Measurements from ENCODE around the gene INPP4A.

Gene INPP4A

GRCh38 chr2:98444436-98445176 lies at the start of gene INPP4A:
Gene INPP4A, plus strand, starts transcription at chr2:98444858. Its CDS starts 75,191 bp downstream, at chr2:98520049.
- TF ChIP-seq CTCF (IDR thresholded peaks at IDR 0.05; ENCODE audit: poor library complexity, severe bottlenecking): peak; percentile 33
- H3K9me3 ChIP-seq (ENCODE audit: severe bottlenecking): no peaks in the 10 kb centered on the region
- no peaks in the 10 kb centered on the region for H3K36me3 ChIP-seq (ENCODE audit: low read depth)
- peaks cover 5% of the 10 kb centered on the region for H3K4me1 ChIP-seq (ENCODE audit: insufficient read depth, poor library complexity, severe bottlenecking)
- ATAC-seq (ENCODE audit: low read depth) (peak; percentile 80), DNase-seq (ENCODE audit: low spot score) (no peak)
- H3K4me3 ChIP-seq (ENCODE audit: severe bottlenecking): peak within 1 kb of the TSS; percentile 92
- no peaks in the 10 kb centered on the region for H3K27me3 ChIP-seq (ENCODE audit: insufficient read depth, poor library complexity, severe bottlenecking)
- peak within 1 kb of the TSS; percentile 32 for H3K27ac ChIP-seq (ENCODE audit: poor library complexity, severe bottlenecking)

GRCh38 chr2:98395977-98396376 lies 48.7 kb upstream of the INPP4A start:
- no peak overlapping the region for H3K27ac ChIP-seq (ENCODE audit: poor library complexity, severe bottlenecking)
- no peaks in the 10 kb centered on the region for H3K36me3 ChIP-seq (ENCODE audit: low read depth)
- TF ChIP-seq CTCF (IDR thresholded peaks at IDR 0.05; ENCODE audit: poor library complexity, severe bottlenecking): no peak
- peaks cover 17% of the 10 kb centered on the region for H3K27me3 ChIP-seq (ENCODE audit: insufficient read depth, poor library complexity, severe bottlenecking)
- DNase-seq (ENCODE audit: low spot score) (no peak), ATAC-seq (ENCODE audit: low read depth) (no peak)
- no peak overlapping the region for H3K4me3 ChIP-seq (ENCODE audit: severe bottlenecking)
- H3K4me1 ChIP-seq (ENCODE audit: insufficient read depth, poor library complexity, severe bottlenecking): no peaks in the 10 kb centered on the region
- H3K9me3 ChIP-seq (ENCODE audit: severe bottlenecking): no peaks in the 10 kb centered on the region

GRCh38 chr2:98396745-98397355 lies 47.8 kb upstream of the INPP4A start:
- no peaks in the 10 kb centered on the region for H3K9me3 ChIP-seq (ENCODE audit: severe bottlenecking)
- peaks cover 25% of the 10 kb centered on the region for H3K27me3 ChIP-seq (ENCODE audit: insufficient read depth, poor library complexity, severe bottlenecking)
- H3K4me1 ChIP-seq (ENCODE audit: insufficient read depth, poor library complexity, severe bottlenecking): no peaks in the 10 kb centered on the region
- DNase-seq (ENCODE audit: low spot score) (no peak), ATAC-seq (ENCODE audit: low read depth) (no peak)
- TF ChIP-seq CTCF (IDR thresholded peaks at IDR 0.05; ENCODE audit: poor library complexity, severe bottlenecking): no peak
- no peak overlapping the region for H3K4me3 ChIP-seq (ENCODE audit: severe bottlenecking)
- H3K36me3 ChIP-seq (ENCODE audit: low read depth): no peaks in the 10 kb centered on the region
- no peak overlapping the region for H3K27ac ChIP-seq (ENCODE audit: poor library complexity, severe bottlenecking)

GRCh38 chr2:98399140-98399539 lies 45.5 kb upstream of the INPP4A start:
- no peak for TF ChIP-seq CTCF (IDR thresholded peaks at IDR 0.05; ENCODE audit: poor library complexity, severe bottlenecking)

DNA sequence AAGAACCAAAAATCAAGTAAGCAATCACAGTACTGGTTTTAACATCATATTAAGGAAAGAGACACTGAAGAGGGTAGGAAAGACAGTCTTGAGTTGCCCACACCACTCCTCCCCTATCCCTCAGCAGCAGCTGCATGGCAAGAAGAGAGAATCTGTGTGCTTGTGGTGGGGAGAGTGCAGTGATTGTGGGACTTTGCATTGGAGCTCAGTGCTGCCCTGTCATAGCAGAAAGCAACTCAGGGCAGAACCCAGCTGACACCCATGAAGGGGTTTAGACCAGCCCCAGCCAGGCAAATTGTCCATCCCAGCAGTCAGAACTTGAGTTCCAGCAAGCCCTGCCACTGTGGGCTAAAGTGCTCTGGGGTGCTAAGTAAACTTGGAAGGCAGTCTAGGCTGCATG lies 40.8 kb upstream of the INPP4A start:
- H3K4me3 ChIP-seq (ENCODE audit: severe bottlenecking): no peak overlapping the region
- H3K27ac ChIP-seq (ENCODE audit: poor library complexity, severe bottlenecking): no peak overlapping the region
- DNase-seq (ENCODE audit: low spot score) (no peak), ATAC-seq (ENCODE audit: low read depth) (no peak)
- H3K36me3 ChIP-seq (ENCODE audit: low read depth): no peaks in the 10 kb centered on the region
- no peaks in the 10 kb centered on the region for H3K9me3 ChIP-seq (ENCODE audit: severe bottlenecking)
- no peaks in the 10 kb centered on the region for H3K4me1 ChIP-seq (ENCODE audit: insufficient read depth, poor library complexity, severe bottlenecking)
- TF ChIP-seq CTCF (IDR thresholded peaks at IDR 0.05; ENCODE audit: poor library complexity, severe bottlenecking): no peak
- peaks cover 21% of the 10 kb centered on the region for H3K27me3 ChIP-seq (ENCODE audit: insufficient read depth, poor library complexity, severe bottlenecking)

More at GRCh38 chr2:98399140-98399539, 45.5 kb upstream of the INPP4A start:
- Histone ChIP-seq H3K4me3 (ENCODE audit: severe bottlenecking) (no peak overlapping the region), H3K4me1 (ENCODE audit: insufficient read depth, poor library complexity, severe bottlenecking) (no peaks in the 10 kb centered on the region), H3K27ac (ENCODE audit: poor library complexity, severe bottlenecking) (no peak overlapping the region), H3K9me3 (ENCODE audit: severe bottlenecking) (no peaks in the 10 kb centered on the region), H3K27me3 (ENCODE audit: insufficient read depth, poor library complexity, severe bottlenecking) (peaks cover 25% of the 10 kb centered on the region), H3K36me3 (ENCODE audit: low read depth) (no peaks in the 10 kb centered on the region)
- no peak for DNase-seq (ENCODE audit: low spot score)
- ATAC-seq (ENCODE audit: low read depth): no peak

All from RWPE2 (cell line).